DMS 273 treated with DMSO at 0.1 percent for 48 hours (cell line): Measurements from ENCODE around the gene ZNF557.

ENCODE experiments used
- DNase-seq: peaks from one replicate; lab custom pipeline; 2025; lab: John Stamatoyannopoulos, UW

The ZNF557 gene

DNA sequence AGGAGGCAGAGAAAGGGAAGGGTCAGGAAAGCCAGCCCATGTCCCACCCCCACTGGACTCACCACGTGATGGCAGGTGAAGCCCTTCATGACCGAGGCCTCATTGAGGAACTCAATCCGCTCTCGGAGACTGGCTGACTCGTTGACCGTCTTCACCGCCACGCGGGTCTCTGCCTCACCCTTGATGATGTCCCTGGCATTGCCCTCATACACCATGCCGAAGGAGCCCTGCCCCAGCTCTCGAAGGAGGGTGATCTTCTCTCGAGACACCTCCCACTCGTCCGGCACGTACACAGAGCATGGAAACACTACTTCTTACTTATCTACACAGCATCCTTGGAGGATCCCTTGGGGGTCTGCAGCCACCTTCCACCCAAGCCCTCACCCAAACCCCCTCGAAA lies 55.7 kb downstream of the ZNF557 start:
- no peak for DNase-seq

DNA sequence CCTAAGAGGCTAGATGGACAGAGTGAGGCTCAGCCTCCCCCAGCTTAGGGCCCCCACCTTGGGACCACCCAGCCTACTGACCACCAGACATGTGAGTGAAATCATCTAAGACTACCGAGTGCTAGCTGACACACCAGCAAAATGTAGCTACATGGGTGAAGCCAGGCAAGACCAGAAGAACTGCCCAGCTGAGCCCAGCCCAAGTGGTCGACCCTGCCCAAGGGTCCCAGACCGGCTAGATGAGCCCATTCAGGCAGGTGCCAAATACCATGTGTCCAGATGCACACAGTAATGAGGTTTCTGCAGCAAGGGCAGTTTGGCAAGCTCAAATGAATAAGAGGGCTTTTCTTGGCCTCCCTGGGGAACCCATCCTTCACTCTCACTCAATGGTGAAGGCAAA lies 56.6 kb downstream of the ZNF557 start:
- no peak for DNase-seq

DNA sequence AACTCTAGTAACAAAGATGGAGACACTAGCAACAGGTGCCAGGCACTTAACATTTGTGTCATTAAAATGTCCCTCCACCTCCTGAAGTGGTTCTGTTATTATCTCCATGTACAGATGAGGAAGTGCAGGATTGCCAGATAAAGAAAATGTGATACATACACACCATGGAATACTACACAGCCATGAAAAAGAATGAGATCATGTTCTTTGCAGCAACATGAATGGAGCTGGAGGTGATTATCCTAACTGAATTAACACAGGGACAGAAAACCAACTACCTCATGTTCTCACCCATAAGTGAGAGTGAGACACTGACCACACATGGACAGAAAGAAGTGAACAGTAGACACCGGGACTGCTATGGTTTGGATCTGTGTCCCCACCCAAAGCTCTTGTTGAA lies 60.5 kb downstream of the ZNF557 start:
- DNase-seq = no peak

DNA sequence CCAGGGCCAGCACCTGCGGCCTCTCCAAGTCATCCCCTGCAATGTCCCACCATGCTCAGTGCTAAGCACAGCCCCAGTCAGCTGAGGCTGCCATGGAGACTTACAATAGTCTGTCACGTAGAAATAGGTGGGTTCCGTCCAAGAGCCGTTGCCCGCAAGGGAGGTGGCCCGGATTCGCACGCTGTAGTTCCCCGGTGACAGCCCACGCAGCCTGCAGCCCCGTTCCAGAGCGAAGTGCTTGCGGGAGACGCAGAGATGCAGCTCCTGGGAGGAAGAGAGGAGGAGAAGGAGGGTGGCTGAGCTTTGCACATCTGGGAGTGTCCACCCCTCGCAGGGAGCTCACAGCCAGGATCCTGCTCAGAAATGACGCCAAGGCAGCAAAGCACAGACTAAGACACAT lies 62.6 kb downstream of the ZNF557 start:
- no peak for DNase-seq

DNA sequence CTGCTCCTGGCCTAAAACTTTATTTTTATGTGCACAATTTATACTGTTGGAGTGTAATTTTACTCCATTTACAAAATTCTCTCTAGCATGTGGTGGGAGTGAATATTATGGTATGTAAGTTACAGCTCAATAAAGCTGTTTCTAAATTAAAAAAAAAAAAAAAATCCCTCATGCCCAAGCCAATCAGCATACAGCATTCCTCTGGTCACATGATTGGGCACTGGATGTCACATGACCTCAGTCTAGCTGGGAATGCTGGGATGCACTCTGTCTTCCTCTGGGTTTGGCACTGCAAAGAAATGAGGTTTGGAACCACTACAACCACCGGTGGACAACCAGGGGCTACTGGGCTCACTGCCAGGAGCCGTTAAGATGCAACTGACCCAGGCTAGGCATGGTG lies 67.6 kb downstream of the ZNF557 start:
- no peak for DNase-seq
